Stimulated activated CD4-positive, alpha-beta T cell treated with anti-CD3 and anti-CD28 coated beads, Interleukin-12 subunit alpha, Interleukin-12 subunit beta, amount 100 ng/mL, for 4 hours (primary cell): ENCODE measurements around the gene SPATS2.
"Not testable (repeated sequence)": the region's sequence is repeated elsewhere in the genome, so short reads cannot be mapped to it uniquely, and the experiment has no call there.

Experiments
- DNase-seq: peaks from one replicate; pipeline ENCODE4 v3.0.0-alpha.2; 2020

The SPATS2 gene

GRCh38 chr12:49414364-49414763, 47.1 kb downstream of the SPATS2 start:
- DNase-seq = no peak

GRCh38 chr12:49415521-49415970, 48.3 kb downstream of the SPATS2 start:
- no peak for DNase-seq

- no peak for DNase-seq
Measured at GRCh38 chr12:49416892-49417291, 49.6 kb downstream of the SPATS2 start.

DNA sequence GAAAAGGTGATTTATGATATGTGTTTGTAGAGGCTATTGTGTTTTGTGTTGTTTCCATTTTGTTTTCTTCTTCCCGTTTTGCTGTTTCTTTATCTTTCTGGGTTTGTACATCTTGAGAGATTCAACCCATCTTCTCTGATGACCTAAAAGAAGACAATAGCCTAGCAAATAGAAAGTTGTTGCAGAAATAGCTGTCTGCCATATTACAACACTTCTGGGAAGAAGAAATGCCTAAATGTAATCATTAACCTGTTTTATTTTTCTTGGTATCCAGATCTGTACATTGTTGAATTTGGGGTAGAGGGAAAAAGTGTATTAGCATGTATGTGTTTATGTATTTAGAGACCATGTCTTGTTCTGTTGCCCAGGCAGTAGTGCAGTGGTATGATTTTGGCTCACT, 50.3 kb downstream of the SPATS2 start:
- no peak for DNase-seq

DNA sequence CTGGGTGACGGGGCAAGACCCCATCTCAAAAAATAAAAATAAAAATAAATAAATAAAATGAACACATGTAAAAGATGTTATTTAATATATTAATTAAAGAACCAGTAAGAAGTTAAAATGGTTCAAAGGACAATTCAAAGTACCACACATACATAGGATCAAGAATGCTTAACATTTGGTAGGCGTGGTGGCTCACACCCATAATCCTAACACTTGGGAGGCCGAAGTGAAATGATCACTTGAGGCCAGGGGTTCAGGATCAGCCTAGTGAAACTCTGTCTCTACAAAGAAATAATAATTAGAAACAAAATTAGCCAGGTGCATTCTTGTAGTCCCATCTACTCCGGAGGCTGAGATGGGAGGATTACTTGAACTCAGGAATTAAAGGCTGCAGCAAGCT, 53.3 kb downstream of the SPATS2 start:
- no peak for DNase-seq

DNA sequence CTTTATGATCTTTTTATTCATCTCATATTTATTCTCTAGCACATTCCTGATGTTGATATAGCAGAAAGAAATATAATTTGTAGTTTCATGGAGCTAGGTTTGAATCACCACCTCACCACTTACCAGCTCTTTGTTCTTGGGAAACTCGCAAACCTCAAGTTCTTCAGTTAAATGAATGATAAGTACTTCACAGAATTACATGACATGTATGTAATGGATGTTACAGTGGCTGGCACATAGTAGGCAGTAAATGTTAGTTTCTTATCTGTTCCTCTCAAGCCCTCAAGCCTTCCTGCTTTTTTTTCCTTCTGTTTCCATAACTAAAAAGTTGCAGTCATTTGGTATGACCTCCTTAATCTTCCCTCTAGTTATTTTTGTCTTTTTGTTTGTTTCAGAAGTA, 54.9 kb downstream of the SPATS2 start:
- DNase-seq = no peak

GRCh38 chr12:49428793-49429192, 61.5 kb downstream of the SPATS2 start:
- no peak for DNase-seq

DNA sequence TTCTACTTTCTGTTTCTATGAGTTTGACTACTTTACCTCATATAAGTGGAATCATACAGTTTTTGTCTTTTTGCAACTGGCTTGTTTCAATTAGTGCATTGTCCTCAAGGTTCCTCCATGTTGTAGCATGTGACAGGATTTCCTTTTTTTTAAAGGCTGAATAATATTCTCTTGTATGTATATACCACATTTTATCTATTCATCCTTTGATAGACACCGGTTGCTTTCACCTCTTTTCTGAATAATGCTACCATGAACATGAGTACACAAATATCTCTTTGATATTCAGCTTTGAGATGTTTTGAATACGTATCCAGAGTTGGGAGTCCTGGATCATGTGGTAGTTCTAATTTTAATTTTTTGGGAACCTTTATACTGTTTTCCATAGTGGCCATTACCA, 65.4 kb downstream of the SPATS2 start:
- DNase-seq = no peak

DNA sequence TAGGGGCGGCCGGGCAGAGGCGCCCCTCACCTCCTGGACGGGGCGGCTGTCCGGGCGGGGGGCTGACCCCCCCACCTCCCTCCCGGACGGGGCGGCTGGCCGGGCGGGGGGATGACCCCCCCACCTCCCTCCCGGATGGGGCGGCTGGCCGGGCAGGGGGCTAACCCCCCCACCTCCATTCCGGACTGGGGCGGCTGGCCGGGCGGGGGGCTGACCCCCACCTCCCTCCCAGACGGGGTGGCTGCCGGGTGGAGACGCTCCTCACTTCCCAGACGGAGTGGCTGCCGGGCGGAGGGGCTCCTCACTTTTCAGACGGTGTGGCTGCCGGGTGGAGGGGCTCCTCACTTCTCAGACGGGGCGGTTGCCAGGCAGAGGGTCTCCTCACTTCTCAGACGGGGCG, 69.5 kb downstream of the SPATS2 start:
- DNase-seq = not testable (repeated sequence)

DNA sequence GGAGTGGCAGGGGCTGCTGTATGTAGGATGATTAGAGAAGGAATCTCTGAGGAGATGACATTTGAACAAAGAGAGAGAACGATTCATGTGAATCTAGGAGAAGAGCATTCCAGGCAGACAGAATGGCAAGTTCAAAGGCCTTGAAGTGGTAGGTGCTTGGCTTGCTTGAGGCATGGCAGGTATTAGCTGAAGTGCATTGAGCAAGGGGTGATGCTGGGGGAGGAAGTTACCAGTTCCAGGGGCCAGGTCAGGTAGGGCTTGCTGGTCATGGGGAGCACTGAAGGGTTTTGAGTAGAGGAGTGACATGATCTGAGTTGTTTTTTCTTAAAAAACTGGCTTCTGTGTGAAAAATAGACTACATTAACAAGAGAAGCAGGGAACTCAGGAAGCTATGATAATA, 71.8 kb downstream of the SPATS2 start:
- no peak for DNase-seq

GRCh38 chr12:49440035-49440434, 72.8 kb downstream of the SPATS2 start:
- DNase-seq = no peak

GRCh38 chr12:49442915-49443314, 75.7 kb downstream of the SPATS2 start:
- DNase-seq = no peak

DNA sequence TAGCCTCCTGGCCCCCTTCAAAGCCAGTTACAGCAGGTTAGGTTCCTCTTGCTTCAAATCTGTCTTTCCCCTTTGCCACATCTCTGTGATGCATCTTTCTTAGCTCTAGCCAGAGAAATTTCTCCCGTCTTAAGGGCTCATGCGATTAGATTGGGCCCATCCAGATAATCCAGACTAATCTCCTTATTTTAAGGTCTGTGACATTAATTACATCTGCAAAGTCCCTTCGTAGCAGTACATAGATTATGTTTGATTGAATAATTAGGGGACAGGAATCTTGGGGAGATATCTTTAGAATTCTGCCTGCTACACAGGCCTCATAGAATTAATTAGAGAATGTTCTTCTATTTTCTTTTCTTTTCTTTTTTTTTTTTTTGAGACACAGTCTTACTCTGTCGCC, 79.3 kb downstream of the SPATS2 start:
- no peak for DNase-seq

DNA sequence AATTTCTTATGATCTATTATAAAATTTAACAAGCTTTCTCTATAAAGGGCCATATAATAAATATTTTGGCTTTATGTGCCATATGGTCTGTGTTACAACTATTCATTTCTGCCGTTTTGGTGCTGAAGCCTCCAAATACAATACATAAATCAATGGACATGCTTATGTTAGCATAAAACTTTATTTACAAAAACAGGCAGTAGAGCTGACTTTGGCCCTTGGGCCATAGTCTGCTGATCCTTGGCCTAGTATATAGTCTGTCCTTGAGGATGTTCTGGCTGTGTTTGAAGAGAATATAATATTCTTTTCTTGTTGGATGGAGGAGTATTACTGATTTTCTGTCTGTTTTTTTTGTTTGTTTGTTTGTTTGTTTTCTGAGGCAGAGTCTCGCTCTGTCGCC, 81.6 kb downstream of the SPATS2 start:
- DNase-seq = no peak

DNA sequence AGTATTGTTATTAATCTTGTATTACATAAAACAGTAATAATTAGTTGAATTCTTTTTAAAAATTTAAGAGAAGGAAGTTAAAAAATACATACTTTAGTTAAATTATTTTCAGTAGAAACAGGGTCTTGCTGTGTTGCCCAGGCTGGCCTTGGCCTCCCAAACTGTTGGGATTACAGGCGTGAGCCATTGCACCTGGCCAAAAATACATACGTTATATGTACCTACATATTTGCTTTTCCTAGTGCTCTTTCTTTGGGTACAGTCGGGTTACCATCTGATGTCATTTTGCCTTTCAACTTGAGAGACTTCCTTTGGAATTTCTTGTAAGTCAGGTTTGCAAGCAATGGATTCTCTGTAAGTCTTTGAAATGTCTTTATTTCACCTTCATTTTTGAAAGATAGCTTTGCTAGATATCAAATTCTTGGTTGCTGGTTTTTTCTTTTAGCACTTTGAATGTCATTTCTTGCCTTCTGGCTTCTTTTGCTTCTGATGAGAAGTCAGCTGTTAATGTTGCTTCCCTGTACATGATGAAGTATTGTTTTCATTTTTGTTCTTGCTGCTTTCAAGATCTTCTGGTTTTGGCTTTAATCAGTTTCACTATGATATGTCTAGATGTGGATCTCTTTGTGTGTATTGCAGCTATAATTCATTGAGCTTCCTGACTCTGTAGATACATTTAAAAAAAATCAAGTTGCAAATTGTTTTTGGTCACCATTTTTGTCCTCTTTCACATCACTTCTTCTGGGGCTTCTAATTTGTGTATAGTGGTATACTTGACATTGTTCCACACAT, 84.4 kb downstream of the SPATS2 start:
- DNase-seq = no peak

DNA sequence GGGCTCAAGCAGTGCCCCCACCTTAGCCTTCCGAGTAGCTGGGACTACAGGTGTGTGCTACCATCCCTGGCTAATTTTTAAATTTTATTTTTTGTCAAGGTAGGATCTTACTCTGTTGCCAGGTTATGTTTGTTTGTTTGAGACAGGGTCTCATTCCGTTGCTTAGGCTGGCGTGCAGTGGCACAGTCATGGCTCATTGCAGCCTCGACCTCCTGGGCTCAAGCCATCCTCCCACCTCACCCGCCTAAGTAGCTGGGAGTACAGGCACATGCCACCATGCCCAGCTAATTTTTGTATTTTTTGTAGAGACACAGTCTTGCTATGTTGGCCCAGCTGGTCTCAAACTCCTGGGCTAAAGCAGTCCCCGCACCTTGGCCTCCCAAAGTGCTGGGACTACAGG, 88.2 kb downstream of the SPATS2 start:
- no peak for DNase-seq

DNA sequence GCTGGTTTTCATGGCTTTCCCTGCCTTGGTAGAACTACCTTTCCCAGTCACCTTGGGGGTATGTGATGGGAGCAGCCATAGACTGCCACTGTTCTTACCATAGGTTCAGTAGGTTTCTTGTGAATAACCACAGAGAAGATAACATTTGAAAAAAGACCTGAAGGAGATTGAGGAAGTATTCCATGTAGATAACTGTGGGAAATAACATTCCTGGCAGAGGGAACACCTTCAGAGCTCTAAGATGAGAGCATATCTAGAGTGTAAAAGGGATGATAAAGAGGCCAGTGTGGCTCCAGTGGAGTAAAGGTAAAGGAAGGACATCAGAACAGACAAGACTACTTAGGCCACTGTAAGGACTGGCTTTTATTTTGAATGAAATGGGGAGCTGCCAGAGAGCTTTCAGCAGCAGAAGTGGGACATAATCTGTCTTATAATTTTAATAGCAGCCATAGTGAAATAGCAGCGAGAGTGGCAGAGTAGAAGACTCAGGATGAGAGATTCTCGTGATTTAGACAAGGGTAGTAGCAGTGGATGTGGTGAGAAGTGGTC, 88.9 kb downstream of the SPATS2 start:
- DNase-seq = no peak

- DNase-seq = no peak
Measured at GRCh38 chr12:49458816-49459215, 91.6 kb downstream of the SPATS2 start.

DNA sequence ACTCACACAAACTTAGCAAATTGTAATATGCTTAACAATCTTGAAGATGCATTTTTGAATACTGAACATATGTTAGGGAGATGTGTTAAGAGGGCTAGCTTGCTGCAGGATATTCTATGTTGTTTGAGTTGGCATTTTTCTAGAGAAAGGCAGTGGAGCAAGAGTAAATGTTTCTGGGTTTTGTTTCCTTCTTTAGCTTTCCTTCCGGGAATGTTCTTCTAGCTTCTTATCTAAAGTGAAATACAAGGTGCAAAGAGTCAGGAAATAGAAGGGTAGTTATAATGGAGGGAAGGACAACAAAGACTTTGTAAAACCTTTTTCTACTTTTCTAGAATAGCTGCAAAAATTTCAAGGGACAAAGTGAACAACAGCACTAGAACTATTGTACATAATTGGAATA, 94.0 kb downstream of the SPATS2 start:
- no peak for DNase-seq

GRCh38 chr12:49462083-49462744, 95.0 kb downstream of the SPATS2 start:
- DNase-seq = no peak

DNA sequence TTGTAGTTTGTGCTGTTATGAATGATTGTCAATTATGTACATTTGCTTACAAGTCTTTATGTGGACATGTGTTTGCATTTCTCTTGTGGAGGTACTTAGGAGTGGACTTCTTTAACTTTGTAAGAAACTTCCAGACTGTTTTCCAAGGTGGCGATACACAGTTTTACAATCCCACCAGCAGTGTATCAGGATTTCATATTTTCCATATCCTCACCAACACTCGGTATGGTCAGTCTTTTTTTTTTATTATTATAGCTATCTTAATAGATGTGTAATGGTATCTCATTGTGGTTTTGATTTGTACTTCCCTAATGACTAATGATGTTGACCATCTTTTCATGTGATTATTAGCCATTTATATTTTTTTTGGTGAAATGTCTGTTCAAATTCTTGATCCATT, 97.9 kb downstream of the SPATS2 start:
- no peak for DNase-seq

DNA sequence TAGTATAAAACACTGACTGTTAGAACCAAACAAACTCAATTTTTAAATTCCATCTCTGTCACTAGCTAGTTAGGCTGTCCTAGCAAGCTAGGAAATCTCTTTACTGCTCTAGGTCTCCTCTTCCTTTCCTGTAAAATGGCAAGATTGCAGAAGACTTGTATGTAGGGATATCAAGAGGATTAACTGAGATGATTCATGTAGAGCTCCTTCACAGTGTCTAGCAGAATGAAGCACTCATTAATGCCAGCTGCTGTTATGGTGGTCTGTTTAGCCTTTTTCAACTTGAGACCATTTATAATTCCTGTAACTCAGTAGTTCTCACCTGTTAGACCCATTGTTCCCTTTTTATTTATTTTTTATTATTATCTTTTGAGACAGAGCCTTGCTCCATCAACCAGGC, 103.7 kb downstream of the SPATS2 start:
- DNase-seq = no peak

DNA sequence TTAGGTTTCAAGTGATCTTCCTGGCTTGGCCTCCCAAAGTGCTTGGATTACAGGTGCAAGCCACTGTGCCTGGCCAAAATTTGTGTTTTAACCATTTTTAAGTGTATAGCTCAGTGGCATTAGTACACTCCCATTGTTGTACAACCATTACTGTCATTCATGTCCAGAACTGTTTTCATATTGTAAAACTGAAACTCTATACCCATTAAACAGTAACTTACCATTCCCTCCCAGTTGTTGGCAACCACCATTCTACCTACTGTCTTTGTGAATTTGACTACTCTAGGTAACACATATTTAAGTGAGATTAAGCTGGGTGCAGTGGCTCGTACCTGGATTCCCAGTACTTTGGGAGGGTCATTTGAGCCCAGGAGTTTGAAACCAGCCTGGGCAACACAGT, 104.3 kb downstream of the SPATS2 start:
- DNase-seq = no peak

DNA sequence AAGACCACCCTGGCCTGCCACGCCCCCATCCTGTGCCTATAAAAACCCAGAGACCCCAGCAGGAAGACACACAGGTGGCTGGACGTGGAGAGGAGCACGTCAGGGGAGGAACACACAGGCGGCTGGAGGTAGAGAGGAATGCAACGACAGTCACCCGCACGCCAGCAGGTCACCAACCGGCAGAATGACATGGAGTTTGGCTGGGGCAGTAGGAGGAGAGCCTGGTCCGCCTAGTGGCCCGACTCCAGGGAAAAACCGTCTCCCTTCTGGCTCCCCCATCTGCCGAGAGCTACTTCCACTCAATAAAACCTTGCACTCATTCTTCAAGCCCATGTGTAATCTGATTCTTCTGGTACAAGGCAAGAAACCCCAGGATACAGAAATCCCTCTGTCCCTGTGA, 108.8 kb downstream of the SPATS2 start:
- DNase-seq = no peak
